Measurements from ENCODE around the gene BRD3OS.

BRD3OS gene

DNA sequence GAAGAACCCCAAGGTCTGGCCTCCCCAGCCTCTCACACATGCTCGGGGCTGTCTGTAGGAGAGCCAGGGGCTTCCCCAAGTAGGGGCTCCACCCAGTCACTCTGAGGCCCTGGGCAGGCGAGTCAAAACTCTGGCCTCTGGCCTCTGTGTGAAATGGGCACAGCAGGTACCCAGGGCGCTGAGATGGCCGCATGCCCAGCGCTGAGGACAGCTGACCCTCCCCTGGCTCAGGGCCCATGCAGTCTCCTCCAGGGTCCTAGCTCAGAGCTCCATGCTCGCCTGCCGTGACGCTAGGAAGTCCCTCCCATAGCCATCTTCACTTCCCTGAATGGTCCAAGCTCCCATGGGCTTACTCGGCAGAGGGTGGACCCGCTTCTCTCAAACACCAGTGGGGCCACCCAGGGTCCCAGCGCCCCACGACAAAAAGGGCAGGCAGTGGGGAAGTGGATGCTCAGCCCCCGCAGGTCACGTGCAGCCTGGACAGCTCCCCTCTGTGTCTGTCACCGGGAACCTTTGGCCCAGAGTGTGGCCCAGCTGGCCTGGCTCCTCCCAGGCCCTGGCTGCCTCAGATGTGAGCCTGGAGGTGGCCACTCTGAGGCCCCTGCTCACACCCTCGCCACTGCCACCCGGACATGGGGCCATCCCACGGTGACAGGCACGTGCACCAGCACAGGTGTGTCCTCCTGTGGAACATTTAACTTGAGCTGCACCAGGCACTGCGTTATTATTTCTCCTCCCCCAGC is 21.0 kb upstream of the BRD3OS start:
- no peak for DNase-seq (ENCODE audit: low read depth in 2 of 2, low spot score in 1 of 2)

DNA sequence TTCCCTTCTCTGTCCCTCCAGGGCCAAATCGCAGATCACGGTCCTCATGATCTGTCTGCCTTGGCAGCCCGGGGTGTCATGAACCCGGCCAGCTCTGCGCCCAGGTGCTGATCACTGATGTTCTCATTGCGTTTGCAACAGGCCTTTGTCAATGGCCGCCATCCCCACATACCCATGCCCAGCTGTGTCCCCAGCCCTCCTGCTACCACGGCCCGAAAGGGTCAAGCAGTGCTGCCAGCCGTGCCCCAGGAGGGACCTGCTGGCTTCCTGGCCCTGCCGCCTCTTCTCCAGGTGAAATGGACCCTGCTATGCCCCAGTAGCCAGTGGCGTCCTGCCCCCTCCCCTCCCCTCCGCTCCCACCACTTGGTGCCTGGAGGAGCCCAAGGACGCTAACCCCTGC is 20.4 kb upstream of the BRD3OS start:
- DNase-seq (ENCODE audit: low read depth in 2 of 2, low spot score in 1 of 2) = no peak

DNA sequence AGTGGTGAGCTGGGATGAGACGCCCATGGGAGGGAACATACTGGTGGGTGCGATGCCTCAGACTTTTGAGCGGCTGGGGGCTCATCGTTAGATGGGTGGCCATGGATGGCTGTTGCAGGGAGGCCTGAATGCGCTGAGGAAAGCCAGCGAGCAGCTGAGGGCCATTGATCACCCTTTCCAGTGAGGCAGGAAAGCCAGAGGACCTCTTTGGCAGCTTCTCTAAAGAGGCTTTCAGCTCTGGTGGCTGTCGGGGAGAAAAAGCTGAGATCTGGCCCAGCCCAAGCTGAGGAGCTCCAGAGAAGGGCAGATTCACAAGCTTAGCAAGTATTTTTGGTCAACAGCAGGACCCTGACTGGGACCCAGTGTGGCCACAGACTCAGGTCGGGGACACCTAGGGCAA is 19.9 kb upstream of the BRD3OS start:
- no peak for DNase-seq (ENCODE audit: low read depth in 2 of 2, low spot score in 1 of 2)

DNA sequence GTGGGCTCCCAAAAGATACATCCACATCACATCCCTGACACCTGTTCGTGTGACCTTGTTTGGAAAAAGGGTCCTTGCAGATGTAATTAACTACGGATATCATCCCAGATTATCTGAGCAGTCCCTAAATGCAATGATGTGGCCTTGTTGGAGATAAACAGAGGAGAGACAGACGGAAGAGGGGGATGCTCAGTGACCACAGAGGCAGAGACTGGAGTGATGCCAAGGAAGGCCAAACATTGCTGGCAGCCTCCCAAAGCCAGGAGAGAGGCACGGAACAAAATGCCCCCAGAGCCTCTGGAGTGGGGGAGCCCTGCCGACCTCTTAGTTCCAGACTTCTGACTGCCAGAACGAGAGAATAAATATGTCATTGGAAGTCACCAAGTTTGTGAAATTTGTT is 18.1 kb upstream of the BRD3OS start:
- no peak for DNase-seq (ENCODE audit: low read depth in 2 of 2, low spot score in 1 of 2)

DNA sequence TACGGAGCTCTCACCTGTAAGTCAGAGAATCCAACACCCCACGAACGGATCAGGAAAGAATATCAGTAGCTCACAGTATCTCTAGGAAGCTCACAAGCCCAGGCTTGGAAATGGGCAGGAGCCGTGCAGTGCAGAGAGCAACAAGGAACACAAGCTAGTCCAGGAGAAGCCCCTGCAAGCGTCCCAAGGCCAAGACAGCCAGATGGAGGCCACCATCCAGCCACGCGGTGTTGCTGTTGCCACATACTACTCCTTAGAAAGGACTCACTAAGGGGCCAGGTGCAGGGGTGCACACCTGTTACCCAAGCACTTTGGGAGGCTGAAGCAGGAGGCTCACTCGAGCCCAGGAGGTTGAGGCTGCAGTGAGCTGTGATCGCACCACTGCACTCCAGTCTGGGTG is 17.7 kb upstream of the BRD3OS start:
- DNase-seq (ENCODE audit: low read depth in 2 of 2, low spot score in 1 of 2) = no peak

DNA sequence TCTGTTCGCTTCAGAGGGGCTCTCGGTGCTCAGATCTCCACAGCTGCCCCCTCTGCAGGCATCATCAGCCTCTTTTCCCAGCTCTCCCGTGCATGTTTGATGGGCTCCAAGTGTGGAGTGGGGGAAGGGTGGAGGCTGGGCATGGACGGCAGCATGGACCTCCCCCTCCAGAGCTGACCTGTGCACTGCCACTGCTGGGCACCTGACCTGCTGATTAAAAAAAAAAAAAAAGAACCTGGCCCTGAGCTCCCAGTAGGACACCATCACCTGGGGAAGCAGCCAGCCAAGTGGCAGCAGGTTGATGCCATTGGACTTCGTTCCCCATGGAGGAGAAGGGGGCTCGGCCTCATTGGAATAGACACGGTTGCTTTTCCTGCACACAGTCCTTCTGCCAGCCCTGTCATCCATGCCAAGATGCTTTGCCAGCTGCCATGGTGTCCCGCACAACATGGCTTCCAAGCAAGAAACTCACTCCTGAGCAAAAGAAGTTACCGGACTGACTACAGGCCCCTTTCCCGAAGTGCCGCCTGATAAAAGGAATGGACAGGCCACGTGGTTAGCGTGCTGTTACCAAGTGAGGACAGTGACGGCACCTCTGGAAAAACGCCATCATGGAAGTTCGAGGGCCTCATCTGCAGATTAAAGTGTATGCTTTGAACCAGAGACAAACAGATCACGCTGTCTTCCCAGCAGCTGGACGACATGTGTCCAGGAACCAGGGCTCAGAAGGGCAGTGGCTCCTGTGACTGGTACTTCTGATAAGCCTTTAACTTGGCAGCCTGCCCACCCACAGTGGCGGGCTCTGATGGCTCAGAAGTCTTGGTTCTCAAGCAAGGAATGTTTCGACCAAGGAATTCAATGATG is 14.7 kb upstream of the BRD3OS start:
- DNase-seq (ENCODE audit: low read depth in 2 of 2, low spot score in 1 of 2) = no peak

DNA sequence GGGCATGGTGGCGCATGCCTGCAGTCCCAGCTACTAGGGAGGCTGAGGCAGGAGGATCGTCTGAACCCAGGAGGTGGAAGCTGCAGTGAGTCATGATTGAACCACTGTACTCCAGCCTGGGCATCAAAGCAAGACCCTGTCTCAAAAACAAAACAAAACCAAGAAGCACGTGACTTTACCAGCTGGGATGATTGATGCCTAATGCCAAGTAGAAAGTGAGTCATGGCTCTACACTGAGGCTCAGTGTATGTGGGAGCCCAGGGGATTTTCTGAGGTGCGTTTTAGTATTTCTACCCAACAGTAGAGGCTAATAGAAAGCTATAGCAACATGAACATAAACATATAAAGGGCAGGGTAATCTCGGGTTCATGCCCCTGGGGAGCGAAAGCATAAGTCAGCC is 13.9 kb upstream of the BRD3OS start:
- DNase-seq (ENCODE audit: low read depth in 2 of 2, low spot score in 1 of 2) = no peak

DNA sequence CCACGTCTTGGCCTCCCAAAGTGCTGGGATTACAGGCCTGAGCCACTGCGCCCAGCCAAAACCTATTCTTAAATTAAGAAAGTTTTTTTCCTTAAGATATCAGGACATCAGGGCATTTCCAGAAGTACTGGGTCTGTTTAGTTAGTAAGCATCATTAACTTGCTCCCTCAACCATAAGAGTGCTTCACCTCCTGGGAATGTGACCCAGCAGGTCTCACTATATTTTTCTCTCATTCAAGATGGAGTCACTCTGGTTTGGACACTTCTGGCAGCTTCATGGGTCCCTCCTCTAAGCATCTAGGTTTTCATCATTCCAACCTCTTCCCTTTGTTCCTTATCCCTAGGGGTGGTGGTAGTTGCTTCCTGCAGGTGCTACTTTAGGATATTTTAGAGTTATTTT is 10.3 kb upstream of the BRD3OS start:
- DNase-seq (ENCODE audit: low read depth in 2 of 2, low spot score in 1 of 2) = no peak

DNA sequence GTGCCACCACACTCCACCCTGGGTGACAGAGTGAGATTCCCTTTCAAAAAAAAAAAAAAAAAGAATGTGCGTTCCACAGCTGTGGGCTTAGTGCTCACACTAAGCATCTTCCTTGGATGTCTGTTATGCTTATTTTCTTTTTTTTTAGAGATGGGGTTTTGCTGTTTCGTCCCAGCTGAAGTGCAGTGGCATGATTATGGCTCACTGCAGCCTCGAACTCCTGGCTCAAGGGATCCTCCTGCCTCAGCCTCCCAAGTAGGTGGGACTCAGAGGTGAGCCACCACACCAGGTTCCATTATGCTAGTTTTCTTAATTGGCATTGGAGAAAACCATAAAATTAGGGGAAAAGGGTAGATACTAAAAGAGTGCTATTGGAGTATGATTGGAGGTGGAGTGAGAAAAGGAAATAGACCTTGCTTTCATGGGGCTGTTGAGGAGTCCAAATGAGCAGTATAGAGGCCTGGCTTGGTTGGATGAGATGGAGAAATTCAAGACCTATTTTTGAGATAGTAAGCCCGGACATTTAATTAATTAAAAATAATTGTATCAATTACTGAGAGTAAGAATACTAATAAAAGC is 978 bp upstream of the BRD3OS start:
- DNase-seq (ENCODE audit: low read depth in 2 of 2, low spot score in 1 of 2) = no peak

DNA sequence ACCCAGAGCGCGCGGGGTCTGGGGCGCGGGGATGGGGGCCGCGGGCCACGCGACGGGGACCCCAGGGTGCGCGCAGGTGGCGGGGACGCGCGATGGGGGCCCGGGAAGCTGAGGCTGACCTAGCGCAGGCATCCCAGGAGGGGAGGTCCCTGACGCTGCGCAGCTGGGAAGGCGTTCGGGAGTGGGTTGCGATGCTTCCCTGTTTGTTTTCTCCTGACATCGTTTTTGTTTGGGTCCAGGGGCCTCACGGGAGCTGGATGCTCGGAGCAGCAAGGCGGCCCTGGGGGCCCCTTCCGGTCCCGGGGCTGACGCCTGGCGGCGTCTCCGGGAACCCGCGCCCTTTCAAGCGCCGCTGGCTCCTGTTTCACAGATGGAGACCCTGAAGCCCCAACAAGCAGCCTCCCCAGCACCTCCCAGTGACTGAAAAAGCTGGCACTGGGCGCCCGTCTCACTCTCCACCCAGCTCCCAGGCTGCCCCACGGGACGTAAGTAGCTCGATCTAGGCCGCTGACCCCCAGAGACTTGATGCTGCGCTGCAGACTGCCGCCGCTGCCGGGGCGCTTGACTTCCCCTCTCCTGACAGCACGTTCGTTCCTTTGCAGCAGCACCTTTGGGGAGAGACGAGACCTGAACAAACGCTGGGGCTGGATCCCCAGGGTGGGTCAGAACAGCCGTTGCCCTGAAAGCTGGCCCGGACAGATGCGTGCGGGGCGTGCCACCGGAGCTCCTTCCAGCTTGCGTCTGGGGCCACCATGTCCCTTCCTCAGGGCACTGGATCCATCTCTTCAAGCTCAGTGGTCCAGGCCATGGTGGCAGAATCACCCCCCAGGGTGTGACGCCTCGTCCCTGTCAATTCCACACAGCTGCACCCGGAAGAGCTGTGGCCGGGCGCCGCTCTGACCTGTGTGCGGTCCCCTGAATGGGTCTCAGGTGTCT is 593 bp downstream of the BRD3OS start:
- peak in 1 of 2 donors; percentile 9 for DNase-seq (ENCODE audit: low read depth in 2 of 2, low spot score in 1 of 2)

DNA sequence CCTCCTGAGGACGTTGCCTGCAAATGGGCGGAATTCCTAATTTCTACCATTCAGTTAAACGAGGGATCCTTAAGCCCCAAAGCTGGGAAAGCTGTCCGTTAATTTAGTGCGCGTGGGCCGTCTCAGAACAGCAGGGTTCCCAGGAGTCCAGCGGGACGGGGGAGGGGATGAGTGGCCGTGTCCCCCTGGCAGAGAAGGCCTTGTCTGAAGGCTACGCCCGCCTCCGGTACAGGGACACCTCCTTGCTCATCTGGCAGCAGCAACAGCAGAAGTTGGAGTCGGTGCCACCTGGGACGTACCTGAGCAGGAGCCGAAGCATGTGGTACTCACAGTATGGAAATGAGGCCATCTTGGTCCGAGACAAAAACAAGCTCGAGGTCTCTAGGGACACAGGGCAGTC is 1.3 kb downstream of the BRD3OS start:
- no peak for DNase-seq (ENCODE audit: low read depth in 2 of 2, low spot score in 1 of 2)

DNA sequence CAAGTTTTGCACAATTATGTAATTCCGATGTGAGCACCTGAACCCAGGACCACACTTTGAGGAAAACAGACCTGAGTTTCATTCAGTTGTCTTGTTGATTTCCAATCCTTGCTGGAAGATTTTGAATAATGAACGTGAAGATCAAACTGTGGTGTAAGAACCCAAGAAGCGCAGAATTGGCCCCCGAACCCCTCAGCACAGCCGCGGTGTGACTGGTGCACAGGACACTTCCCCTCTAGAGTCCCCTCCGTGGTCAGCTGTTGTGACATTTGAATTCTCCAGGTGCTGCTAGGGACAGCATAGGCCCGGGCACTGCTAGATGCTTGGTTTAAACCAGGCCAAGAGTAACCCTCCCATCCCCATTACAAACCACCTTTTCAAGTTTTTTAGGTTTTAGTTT is 1.7 kb downstream of the BRD3OS start:
- DNase-seq (ENCODE audit: low read depth in 2 of 2, low spot score in 1 of 2) = no peak

DNA sequence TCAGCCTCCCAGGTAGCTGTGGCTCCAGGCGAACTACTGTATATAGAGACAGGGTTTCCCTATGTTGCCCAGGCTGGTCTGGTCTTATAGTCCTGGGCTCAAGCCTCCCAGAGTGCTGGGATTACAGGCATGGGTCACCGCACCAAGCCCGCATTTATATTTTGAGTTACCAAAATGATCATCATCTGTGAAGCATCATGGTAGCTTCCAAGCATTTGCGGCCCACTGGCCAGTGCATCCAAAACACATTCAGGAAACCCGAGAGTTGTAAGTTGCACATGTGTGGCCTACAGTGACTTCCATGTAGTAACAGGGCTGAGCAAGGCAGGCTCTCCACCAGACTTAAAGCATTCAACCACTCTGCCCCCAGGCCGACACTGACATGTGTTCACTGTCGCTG is 2.3 kb downstream of the BRD3OS start:
- no peak for DNase-seq (ENCODE audit: low read depth in 2 of 2, low spot score in 1 of 2)

DNA sequence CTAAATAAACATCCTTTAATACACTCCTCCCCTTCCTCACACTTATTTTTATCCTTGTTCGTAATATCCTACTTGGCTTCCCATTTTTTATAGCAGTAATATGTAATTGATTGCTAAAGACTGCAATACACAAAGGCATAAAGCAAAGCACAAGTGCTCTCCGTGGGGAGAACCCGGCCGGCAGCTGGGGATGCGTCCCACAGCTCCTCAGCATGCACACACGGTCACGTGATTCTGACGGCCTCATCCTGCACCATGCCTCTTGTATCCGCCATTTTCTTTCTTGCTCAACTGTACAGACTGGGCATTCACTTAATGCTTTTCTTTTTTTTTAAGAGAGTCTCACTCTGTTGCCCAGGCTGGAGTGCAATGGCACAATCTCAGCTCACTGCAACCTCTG is 2.8 kb downstream of the BRD3OS start:
- DNase-seq (ENCODE audit: low read depth in 2 of 2, low spot score in 1 of 2) = no peak

DNA sequence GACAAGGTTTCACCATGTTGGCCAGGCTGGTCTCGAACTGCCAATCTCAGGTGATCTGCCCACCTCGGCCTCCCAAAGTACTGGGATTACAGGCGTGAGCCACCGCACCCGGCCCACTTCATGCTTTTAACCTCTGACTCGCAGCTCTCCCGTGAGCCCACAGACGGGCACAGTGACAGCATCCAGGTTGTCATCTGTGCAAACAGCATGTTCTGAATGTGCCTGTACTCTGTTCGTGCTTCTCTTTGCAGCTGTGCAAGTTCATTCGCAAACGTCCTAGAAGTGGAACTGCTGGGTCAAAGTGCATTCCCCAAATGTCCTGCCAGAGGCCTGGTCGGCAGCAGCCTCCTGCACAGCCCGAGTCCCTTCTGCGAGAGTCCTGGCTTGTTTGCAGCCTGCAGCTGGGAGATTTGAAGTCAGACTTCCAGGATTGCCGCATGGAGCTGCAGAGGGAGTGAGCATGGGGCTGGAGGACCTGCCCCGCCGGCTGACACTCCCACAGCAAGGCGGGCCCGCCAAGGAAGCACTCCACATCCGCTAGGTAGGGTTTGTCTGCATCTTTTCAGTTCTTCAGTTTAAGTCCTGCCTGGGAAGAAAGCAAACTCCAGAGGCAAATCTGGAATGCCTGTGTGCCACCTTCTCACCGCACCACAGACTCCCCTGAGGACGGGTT is 3.4 kb downstream of the BRD3OS start:
- no peak for DNase-seq (ENCODE audit: low read depth in 2 of 2, low spot score in 1 of 2)

DNA sequence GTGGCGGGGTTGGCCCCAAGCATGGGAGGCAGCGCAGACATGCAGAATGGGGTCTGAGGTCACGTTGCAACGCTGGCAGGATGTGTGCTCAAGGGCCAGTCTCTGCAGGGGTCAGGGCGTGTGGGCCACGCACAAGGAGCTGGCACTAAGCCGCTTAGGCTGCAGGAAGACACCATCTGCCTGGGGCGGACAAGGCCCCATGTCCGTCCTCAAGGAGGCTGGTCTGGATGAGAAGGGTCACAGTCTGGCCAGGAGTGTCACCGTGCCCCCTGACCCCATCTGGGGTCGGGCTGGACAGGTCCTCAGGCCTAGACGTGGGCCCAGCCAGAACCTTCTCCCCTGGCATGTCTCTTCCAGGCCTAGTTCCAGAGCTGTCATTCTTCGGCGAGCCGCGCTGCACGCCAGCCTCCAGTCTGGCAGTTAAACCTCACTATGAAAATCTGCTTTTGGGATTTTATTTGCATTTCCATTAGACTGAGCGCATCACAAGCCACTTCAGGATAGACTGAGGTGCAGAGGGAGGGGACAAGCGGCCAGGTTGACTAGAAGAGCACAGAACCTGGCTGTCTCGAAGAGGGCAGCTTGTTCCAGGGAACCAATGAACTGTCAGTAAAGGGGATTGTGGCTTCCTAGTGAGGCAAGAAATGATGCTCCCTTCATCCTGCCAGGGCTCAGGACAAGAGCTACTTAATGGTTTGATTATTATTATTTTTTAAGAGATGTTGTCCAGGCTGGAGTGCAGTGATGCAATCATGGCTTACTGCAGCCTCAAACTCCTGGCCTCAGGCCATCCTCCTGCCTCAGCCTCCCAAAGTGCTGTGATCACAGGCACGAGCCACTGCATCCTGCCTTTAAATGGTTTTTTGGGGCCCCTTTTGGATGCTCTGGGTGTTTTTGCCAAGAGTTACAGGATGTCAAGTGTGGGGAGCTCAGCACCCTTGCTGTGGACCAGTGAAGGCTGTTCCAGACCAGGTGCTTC is 4.3 kb downstream of the BRD3OS start:
- DNase-seq (ENCODE audit: low read depth in 2 of 2, low spot score in 1 of 2) = no peak

DNA sequence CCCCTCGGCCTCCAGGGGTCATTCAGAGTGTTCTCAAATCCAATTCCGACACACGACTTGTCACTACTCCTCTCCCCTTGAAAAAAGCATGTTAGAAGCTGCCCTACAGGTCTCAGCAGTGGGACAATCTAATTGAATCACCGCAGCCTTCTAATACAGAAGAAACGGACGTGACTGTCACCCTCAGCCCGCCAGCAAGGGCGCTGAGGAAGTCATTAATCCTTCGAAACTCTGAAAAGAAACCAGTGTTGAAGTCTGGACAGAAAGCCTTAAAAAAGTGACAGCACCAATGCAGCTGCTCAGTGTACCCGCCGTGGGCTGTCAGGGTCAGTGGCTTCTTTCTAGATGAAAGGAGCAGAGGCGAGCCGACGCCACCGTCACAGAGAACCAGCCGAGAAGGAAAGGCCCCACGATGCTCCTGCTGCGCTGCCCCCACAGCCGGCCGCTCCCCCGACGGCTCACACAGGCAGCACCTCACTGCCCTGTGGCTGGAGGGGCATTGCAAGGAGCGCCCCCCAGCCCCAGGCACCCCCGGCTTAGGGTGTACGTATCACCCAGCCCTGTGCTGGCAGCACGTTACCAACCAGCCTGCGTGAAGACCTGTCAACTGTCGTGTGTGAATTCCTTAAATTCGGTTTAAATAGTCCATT is 5.7 kb downstream of the BRD3OS start:
- DNase-seq (ENCODE audit: low read depth in 2 of 2, low spot score in 1 of 2) = no peak

DNA sequence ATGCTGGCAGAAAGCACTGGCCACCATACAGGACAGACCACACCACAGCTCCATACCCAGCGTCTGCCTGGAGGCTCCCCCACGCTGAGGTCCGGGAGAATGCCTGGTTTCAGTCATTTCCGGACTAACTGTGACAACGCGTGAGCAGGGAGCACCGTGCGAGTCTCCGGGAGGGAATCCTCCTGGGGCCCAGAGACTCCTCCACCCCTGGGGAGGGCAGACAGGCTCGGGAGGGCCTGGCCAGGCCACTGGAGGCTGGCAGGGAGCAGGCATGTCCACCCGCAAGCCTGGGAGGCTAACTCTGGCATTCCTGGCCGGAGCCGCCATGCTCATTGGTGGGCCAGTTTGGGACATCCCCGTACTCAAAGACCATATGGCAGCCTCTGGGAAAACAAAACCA is 6.5 kb downstream of the BRD3OS start:
- no peak for DNase-seq (ENCODE audit: low read depth in 2 of 2, low spot score in 1 of 2)

All from stimulated activated CD8-positive, alpha-beta memory T cell treated with anti-CD3 and anti-CD28 coated beads, Interleukin-4, amount 100 ng/mL, for 4 hours (primary cell).